Measurements from ENCODE around the gene PIP5K1C. TPM values are rescaled to one million over a fixed set of nuclear protein-coding genes. Genes with fewer than 3 reads are reported as not detected.

The PIP5K1C gene
- total and polyA plus RNA-seq, 10 donors, result 6.2 to 41.9 (median 33.9) TPM

GRCh38 chr19:3680939-3681338, 19.3 kb downstream of the PIP5K1C start:
- Histone ChIP-seq H3K4me1 (peaks cover 5 to 47% (median 20%) of the 10 kb centered on the region in 6 donors), H3K27ac (no peak overlapping the region), H3K36me3 (peaks cover 0 to 49% (median 4%) of the 10 kb centered on the region in 6 donors), H3K27me3 (replicated peaks in 1 of 7) (no peaks in the 10 kb centered on the region), H3K9me3 (peaks cover 0 to 7% (median 2%) of the 10 kb centered on the region in 8 donors), H3K4me3 (no peak overlapping the region)
- WGBS, 5 donors, result 92 to 99% (median 97%) methylated on average over 12 of the region's 12 CpGs
- DNase-seq, result no peak
- intact Hi-C loops (cut with DNase I; ENCODE audit: low total_unique reads), result no loop called here
- TF ChIP-seq CTCF (IDR thresholded peaks at IDR 0.05 in 8 of 11, conservative IDR thresholded peaks at IDR 0.05 in 3 of 11), result no peak
- TF ChIP-seq POLR2AphosphoS5 (IDR thresholded peaks at IDR 0.05), result no peak
- no peak for TF ChIP-seq POLR2A (IDR thresholded peaks at IDR 0.05)

- no peak overlapping the region for H3K4me3 ChIP-seq
- H3K36me3 ChIP-seq, result peaks cover 0 to 49% (median 4%) of the 10 kb centered on the region in 6 donors
- no peak for TF ChIP-seq POLR2A (IDR thresholded peaks at IDR 0.05)
- peak in 1 of 3 donors; percentile 2 for TF ChIP-seq POLR2AphosphoS5 (IDR thresholded peaks at IDR 0.05)
- no peak for TF ChIP-seq CTCF (IDR thresholded peaks at IDR 0.05 in 8 of 11, conservative IDR thresholded peaks at IDR 0.05 in 3 of 11)
- intact Hi-C loops (cut with DNase I; ENCODE audit: low total_unique reads), result no loop called here
- no peaks in the 10 kb centered on the region for H3K27me3 ChIP-seq (replicated peaks in 1 of 7)
- no peak for DNase-seq
- H3K27ac ChIP-seq, result no peak overlapping the region
- H3K4me1 ChIP-seq, result peaks cover 5 to 41% (median 22%) of the 10 kb centered on the region in 6 donors
- WGBS, 5 donors, result 92 to 96% (median 94%) methylated on average over 13 of the region's 13 CpGs
- H3K9me3 ChIP-seq, result peaks cover 0 to 6% (median 1%) of the 10 kb centered on the region in 8 donors
Measured at GRCh38 chr19:3679581-3679980, 20.7 kb downstream of the PIP5K1C start.

GRCh38 chr19:3679138-3679537, 21.1 kb downstream of the PIP5K1C start:
- Histone ChIP-seq H3K27ac (no peak overlapping the region), H3K4me3 (no peak overlapping the region), H3K4me1 (peaks cover 5 to 36% (median 20%) of the 10 kb centered on the region in 6 donors), H3K27me3 (replicated peaks in 1 of 7) (no peaks in the 10 kb centered on the region), H3K9me3 (peaks cover 0 to 1% (median 0%) of the 10 kb centered on the region in 8 donors), H3K36me3 (peaks cover 0 to 48% (median 0%) of the 10 kb centered on the region in 6 donors)
- no peak for DNase-seq
- TF ChIP-seq POLR2A (IDR thresholded peaks at IDR 0.05) (no peak), POLR2AphosphoS5 (IDR thresholded peaks at IDR 0.05) (no peak), CTCF (IDR thresholded peaks at IDR 0.05 in 8 of 11, conservative IDR thresholded peaks at IDR 0.05 in 3 of 11) (no peak)
- 77 to 92% (median 88%) methylated on average over 12 of the region's 12 CpGs for WGBS, 5 donors
- intact Hi-C loops (cut with DNase I; ENCODE audit: low total_unique reads), result no loop called here

GRCh38 chr19:3678188-3678587, 22.1 kb downstream of the PIP5K1C start:
- no peak for DNase-seq
- Histone ChIP-seq H3K4me3 (no peak overlapping the region), H3K9me3 (no peaks in the 10 kb centered on the region), H3K27ac (no peak overlapping the region), H3K27me3 (replicated peaks in 1 of 7) (no peaks in the 10 kb centered on the region), H3K36me3 (peaks cover 0 to 52% (median 0%) of the 10 kb centered on the region in 6 donors), H3K4me1 (peaks cover under 1 to 27% (median 10%) of the 10 kb centered on the region in 6 donors)
- TF ChIP-seq POLR2A (IDR thresholded peaks at IDR 0.05) (no peak), POLR2AphosphoS5 (IDR thresholded peaks at IDR 0.05) (no peak), CTCF (IDR thresholded peaks at IDR 0.05 in 8 of 11, conservative IDR thresholded peaks at IDR 0.05 in 3 of 11) (no peak)
- intact Hi-C loops (cut with DNase I; ENCODE audit: low total_unique reads), result no loop called here
- WGBS, 5 donors, result 90 to 95% (median 94%) methylated on average over 3 of the region's 3 CpGs
